Neural crest cell (in vitro differentiated cells): ENCODE data around the gene RAB8B. TPM values are rescaled to one million over a fixed set of nuclear protein-coding genes. Genes with fewer than 3 reads are reported as not detected.
A peak's percentile ranks its signal among the peaks of the same experiment; 100 is the strongest.
"Not testable (repeated sequence)": the region's sequence is repeated elsewhere in the genome, so short reads cannot be mapped to it uniquely, and the experiment has no call there.

Experiments used
- DNase-seq: peaks from one replicate; pipeline ENCODE4 v3.0.0; 2021; ENCODE audit warnings: low read depth, mixed read lengths, low spot score
- H3K27ac Mint-ChIP-seq: one replicate; pipeline ENCODE4 v1.8.0; 2021; ENCODE audit warnings: mild to moderate bottlenecking, mixed read lengths; ENCODE audit not compliant: unreplicated experiment
- H3K27me3 Mint-ChIP-seq: 2 replicates; pipeline ENCODE4 v1.8.0; 2021; ENCODE audit warnings: low read depth, mild to moderate bottlenecking, mixed read lengths
- H3K36me3 Mint-ChIP-seq: 2 replicates; pipeline ENCODE4 v1.8.0; 2021; ENCODE audit warnings: low read depth, mild to moderate bottlenecking, mixed read lengths
- H3K4me1 Mint-ChIP-seq: 2 replicates; pipeline ENCODE4 v1.8.0; 2021; ENCODE audit warnings: mixed read lengths
- H3K4me3 Mint-ChIP-seq: one replicate; pipeline ENCODE4 v1.8.0; 2021; ENCODE audit warnings: mild to moderate bottlenecking, mixed read lengths
- H3K9me3 Mint-ChIP-seq: 2 replicates; pipeline ENCODE4 v1.8.0; 2021; ENCODE audit warnings: mixed read lengths
- total RNA-seq: library from RNA; stranded (reverse); gene quantifications from 2 replicates; pipeline ENCODE4 v1.2.1, GENCODE V29; 2021
- TF ChIP-seq, protein P1 (sequence below): fragments of 200-600 bp; sonication (generic); conservative IDR thresholded peaks from 2 replicates; pipeline ENCODE4 v1.5.0; 2021; ENCODE audit warnings: antibody characterized with exemption, mild to moderate bottlenecking

Gene RAB8B
- total RNA-seq, 1 donor from 2014 or later = 51.0 TPM

DNA sequence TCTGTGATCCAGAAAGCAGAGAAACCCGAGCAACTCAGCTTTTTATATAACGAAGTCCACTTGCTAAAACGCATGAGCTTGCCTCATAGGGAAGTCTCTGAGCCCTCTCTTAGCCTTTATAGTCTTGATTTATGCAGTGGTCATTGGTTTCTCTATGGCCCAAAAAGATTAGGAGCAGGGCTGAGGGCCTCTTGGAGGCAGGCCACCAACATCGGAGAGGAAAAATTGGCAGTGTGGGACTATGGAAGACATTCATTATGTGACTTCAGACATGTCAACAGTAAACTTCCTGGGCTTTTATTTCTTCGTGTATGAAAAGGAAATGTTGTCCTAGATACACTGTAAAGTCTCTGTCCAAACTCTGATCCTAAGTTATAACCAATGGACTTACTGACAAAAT lies 13.5 kb downstream of the RAB8B start:
- peaks cover 12% of the 10 kb centered on the region for H3K36me3 Mint-ChIP-seq
- H3K4me1 Mint-ChIP-seq = peaks cover 44% of the 10 kb centered on the region
- no peak overlapping the region for H3K4me3 Mint-ChIP-seq
- H3K9me3 Mint-ChIP-seq = peaks cover 7% of the 10 kb centered on the region
- TF ChIP-seq, protein P1, sequence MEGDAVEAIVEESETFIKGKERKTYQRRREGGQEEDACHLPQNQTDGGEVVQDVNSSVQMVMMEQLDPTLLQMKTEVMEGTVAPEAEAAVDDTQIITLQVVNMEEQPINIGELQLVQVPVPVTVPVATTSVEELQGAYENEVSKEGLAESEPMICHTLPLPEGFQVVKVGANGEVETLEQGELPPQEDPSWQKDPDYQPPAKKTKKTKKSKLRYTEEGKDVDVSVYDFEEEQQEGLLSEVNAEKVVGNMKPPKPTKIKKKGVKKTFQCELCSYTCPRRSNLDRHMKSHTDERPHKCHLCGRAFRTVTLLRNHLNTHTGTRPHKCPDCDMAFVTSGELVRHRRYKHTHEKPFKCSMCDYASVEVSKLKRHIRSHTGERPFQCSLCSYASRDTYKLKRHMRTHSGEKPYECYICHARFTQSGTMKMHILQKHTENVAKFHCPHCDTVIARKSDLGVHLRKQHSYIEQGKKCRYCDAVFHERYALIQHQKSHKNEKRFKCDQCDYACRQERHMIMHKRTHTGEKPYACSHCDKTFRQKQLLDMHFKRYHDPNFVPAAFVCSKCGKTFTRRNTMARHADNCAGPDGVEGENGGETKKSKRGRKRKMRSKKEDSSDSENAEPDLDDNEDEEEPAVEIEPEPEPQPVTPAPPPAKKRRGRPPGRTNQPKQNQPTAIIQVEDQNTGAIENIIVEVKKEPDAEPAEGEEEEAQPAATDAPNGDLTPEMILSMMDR = no peak
- H3K27me3 Mint-ChIP-seq = no peaks in the 10 kb centered on the region
- no peak for DNase-seq
- no peak overlapping the region for H3K27ac Mint-ChIP-seq

DNA sequence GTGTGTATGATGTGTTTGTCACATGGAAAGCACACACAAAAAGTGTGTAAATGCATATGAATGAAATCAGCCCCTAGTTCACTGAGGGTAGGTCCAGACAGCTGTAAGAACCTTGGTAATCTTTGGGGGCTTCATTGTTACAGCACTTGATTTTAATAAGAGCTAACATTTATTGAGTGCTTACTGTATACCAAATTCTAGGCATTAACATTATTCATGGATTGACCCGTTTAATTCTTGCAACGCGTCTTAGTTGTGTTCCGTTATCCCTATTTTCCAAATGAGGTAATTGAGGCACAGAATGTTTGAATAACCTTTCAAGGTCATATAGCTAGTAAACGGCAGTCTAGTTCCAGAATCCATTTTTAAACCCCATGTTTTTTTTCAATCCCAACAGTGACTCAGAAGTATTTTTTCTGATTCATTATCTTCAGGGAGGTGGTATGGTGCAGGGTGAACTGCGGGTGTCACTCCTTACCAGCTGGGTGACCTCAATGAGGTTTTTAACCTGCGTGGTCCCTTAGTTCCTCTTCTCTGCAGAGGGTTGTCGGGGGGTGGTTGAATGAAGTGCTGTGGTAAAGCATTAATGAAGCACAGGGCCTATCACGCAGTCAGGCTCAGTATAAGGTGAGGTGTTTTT lies 14.2 kb downstream of the RAB8B start:
- no peak for DNase-seq
- Mint-ChIP-seq H3K4me3 (no peak overlapping the region), H3K36me3 (peaks cover 14% of the 10 kb centered on the region), H3K27me3 (no peaks in the 10 kb centered on the region), H3K9me3 (peaks cover 7% of the 10 kb centered on the region), H3K4me1 (peaks cover 44% of the 10 kb centered on the region), H3K27ac (no peak overlapping the region)
- TF ChIP-seq, protein P1 = no peak

DNA sequence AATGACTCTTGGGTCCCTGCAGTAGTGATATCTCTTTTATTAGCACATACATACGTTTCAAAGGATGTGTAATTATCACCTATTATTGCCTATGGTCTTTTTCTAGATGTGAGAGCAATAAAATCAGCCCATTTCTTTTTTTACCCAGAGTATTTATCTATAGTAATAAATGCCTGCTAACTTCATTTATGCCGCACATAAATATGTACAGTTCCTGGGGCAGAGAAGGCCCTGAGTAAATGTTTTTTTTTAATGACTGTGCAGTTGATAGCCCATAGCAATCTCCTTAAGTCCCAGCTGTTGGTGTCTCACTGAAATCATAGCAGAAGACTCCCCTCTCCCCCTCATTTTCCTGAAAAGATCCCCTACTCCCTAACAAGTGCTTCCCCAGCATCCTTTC lies 16.7 kb downstream of the RAB8B start:
- Mint-ChIP-seq H3K27me3 (no peaks in the 10 kb centered on the region), H3K4me1 (peaks cover 48% of the 10 kb centered on the region), H3K9me3 (peaks cover 7% of the 10 kb centered on the region), H3K27ac (no peak overlapping the region), H3K4me3 (no peak overlapping the region), H3K36me3 (peaks cover 9% of the 10 kb centered on the region)
- TF ChIP-seq, protein P1 = no peak
- DNase-seq = no peak

DNA sequence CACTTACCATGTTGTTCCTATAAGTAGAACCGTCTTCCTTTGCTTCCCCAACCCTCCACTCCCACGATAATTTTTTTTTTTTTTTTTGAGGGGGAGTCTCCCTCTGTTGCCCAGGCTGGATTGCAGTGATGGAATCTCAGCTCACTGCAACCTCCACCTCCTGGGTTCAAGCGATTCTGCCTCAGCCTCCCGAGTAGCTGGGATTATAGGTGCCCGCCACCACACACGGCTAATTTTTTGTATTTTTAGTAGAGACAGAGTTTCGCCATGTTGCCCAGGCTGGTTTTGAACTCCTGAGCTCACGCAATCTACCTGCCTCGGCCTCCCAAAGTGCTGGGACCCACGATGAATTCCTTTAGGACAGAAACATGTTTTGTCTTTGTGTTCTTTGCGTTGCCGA lies 19.4 kb downstream of the RAB8B start:
- not testable (repeated sequence) for DNase-seq, H3K27ac Mint-ChIP-seq, H3K36me3 Mint-ChIP-seq, H3K27me3 Mint-ChIP-seq, H3K4me3 Mint-ChIP-seq, H3K9me3 Mint-ChIP-seq
- peaks cover 34% of the 10 kb centered on the region for H3K4me1 Mint-ChIP-seq

DNA sequence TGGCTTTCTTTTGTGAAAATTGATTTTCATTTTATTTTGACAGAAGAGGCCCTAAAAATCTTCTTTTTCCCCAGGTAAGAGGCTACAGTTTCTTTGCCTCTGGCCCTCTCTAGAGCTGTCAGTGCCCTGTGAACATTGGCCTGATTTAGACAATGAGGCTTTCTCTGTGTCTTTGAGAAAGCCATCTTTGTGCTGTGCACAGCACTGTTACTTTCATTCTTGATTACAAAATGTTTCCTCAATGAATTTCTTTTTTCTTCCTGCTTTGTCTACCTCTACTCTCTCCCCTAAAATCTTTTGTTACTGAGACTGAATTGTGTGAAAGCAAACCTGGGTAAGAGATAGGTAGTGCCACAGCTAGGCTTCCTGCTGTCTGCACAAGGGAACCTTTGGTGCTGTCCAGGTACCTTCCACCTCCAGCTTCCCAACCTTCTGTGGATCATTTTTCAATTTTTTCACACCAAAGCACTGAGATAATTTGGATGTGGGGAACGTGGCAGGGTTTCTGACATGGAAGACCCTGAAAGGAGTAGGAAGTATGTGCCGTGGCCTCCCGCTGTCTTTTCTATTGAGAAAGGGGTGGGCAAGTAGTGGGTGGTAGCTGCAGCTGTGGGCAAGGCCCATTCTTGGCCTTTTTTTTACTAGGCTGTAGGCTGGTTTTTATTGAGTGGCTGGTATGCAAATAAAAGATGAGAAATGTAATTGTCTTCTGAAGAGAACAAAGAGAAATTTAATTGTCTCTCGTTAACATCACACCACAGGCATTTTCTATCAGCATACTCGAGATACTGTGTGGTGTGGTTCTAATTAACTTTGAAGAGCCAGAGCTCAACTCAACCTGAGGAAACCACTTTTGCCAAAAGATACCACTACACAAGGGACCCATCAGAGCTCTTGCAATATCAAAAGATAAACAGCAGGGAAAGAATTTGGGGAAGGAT lies 21.0 kb downstream of the RAB8B start:
- no peak for DNase-seq
- TF ChIP-seq, protein P1 = no peak
- Mint-ChIP-seq H3K36me3 (peaks cover 9% of the 10 kb centered on the region), H3K9me3 (peaks cover 3% of the 10 kb centered on the region), H3K27ac (peak overlapping the region; percentile 57), H3K27me3 (no peaks in the 10 kb centered on the region), H3K4me3 (peak overlapping the region; percentile 6), H3K4me1 (peaks cover 30% of the 10 kb centered on the region)

DNA sequence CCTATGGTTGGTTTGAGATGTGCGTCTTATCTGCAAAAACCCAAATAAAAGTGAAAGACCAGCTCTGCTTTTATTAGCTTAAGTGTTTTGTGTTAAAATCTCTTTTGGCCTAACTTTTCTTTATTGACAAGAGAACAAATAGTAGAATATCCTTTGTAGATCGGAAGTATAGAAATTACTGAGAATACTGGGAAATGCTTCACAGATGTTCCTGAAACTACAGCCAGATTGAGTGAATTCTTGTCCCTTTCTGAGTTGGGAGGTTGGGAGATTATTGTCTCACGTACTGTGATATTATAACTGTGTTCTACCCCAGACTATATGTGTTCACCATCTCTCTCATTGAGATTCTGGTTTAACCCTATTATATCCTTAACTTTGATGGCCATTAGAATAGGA lies 21.7 kb downstream of the RAB8B start:
- H3K4me1 Mint-ChIP-seq = peaks cover 30% of the 10 kb centered on the region
- H3K9me3 Mint-ChIP-seq = peaks cover 3% of the 10 kb centered on the region
- H3K36me3 Mint-ChIP-seq = peaks cover 9% of the 10 kb centered on the region
- H3K4me3 Mint-ChIP-seq = no peak overlapping the region
- H3K27me3 Mint-ChIP-seq = no peaks in the 10 kb centered on the region
- TF ChIP-seq, protein P1 = no peak
- H3K27ac Mint-ChIP-seq = peak overlapping the region; percentile 14
- DNase-seq = no peak
